Measurements from ENCODE around the gene MAPKAP1.

MAPKAP1 gene

DNA sequence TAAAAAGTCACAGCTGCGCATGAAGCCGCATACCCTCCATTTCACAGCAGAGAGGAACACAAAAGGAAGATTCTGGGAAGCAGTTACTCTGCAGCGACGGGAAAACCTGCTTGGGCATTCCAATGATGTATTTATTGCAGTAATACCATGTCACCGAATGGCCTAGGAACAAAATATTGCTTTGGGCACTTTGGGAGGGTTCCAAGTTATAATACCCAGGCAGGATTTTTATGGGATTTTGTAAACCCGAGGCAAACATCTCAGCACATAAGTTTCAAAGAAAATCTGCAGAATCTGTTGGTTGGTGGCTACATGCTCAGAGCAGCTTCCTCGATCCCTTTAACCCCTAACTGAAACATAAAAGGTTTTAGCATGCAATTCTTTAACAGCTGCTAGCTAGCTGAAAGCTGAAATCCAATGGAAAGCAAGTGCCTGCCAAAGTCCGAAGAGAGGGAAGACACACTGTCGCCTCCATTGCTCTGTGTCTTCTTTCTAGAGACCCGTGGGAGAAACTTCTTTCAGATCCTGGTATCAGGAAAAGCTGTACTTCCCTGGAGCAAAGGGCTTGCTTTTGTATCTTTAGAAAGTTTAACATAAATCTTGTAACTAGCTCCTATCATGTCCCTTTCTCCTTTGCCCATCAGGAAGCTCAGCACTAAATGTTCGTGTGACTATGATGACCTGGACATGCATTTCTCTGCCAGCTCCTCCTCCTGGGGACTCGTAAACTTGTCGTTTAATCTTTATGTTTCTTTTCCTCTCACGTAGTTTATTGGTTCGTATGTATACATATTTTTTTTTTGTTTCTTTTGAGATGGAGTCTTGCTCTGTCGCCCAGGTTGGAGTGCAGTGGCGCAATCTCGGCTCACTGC is 195.0 kb downstream of the MAPKAP1 start:
- Histone ChIP-seq H3K4me3 (no peak overlapping the region), H3K9me3 (no peaks in the 10 kb centered on the region), H3K27me3 (ENCODE audit: low read depth) (no peaks in the 10 kb centered on the region), H3K36me3 (replicated peaks) (no peaks in the 10 kb centered on the region), H3K4me1 (peaks cover 21% of the 10 kb centered on the region)
- in situ Hi-C loops (cut with MboI; ENCODE audit: low sequenced_read_pairs) = no loop called here
- peak; percentile 56 to 69 for DNase-seq (ENCODE audit: low spot score in 2 of 2)

DNA sequence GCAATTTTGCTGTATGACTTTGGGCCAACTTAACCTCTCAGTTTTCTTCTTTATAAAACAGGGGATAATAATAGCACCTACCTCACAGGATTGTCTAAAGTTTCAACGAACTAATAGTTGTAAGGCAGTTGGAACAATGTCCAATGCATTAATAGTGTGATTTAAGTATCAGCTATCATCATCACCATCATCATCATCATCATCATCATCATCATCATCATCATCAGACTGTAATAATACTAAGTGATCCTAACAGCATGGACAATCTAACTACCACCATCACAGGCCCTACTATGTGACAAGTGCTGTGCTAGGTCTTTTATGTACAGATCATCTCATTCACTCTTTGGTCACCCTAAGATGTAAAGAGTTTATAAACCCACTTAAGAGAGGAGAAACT is 196.0 kb downstream of the MAPKAP1 start:
- peaks cover 21% of the 10 kb centered on the region for H3K4me1 ChIP-seq
- H3K4me3 ChIP-seq = no peak overlapping the region
- DNase-seq (ENCODE audit: low spot score in 2 of 2) = no peak
- no peaks in the 10 kb centered on the region for H3K9me3 ChIP-seq
- in situ Hi-C loops (cut with MboI; ENCODE audit: low sequenced_read_pairs) = no loop called here
- H3K27me3 ChIP-seq (ENCODE audit: low read depth) = no peaks in the 10 kb centered on the region
- no peaks in the 10 kb centered on the region for H3K36me3 ChIP-seq (replicated peaks)

DNA sequence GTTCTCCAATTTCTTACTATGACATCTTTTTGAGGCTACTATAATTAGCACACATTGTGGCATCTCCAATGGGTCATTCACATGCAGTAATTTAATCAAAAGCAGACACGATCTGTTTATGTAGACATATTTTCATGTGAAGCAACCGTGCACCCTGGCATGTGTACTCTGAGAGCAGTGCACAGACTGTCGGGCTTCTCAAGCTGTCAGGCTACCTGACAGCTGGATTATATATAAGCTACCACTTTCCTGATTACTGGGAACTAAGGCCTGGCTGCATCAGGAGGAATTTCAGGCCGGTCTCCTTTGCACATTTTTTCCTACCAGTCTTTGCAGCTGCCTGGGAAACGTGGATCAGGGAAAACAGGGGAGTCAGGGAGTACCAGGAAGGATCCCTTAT is 197.5 kb downstream of the MAPKAP1 start:
- no peak for DNase-seq (ENCODE audit: low spot score in 2 of 2)
- in situ Hi-C loops (cut with MboI; ENCODE audit: low sequenced_read_pairs) = no loop called here
- no peaks in the 10 kb centered on the region for H3K27me3 ChIP-seq (ENCODE audit: low read depth)
- H3K4me3 ChIP-seq = no peak overlapping the region
- H3K9me3 ChIP-seq = no peaks in the 10 kb centered on the region
- H3K36me3 ChIP-seq (replicated peaks) = no peaks in the 10 kb centered on the region
- H3K4me1 ChIP-seq = peaks cover 15% of the 10 kb centered on the region

DNA sequence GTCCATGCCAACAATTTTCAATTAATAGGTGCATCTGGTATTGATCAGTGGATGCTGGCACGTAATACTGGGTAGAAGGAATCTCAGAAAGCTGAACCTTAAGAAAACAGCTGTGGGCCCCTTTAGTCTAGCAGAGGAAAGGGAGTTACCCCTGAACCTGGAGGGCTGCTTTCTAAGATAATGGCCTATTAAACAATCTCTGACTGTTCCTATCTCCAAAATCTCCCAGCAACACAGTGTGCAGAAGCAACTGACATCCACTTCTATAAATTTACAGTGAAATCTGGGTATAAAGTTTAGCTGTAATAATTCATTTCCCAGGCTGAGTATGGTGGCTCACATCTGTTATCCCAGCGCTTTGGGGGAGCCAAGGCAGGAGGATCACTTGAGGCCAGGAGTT is 198.8 kb downstream of the MAPKAP1 start:
- DNase-seq (ENCODE audit: low spot score in 2 of 2) = no peak
- Histone ChIP-seq H3K36me3 (replicated peaks) (no peaks in the 10 kb centered on the region), H3K4me1 (peaks cover 15% of the 10 kb centered on the region), H3K9me3 (no peaks in the 10 kb centered on the region), H3K27me3 (ENCODE audit: low read depth) (no peaks in the 10 kb centered on the region), H3K4me3 (no peak overlapping the region)
- in situ Hi-C loops (cut with MboI; ENCODE audit: low sequenced_read_pairs) = no loop called here

GRCh38 chr9:125507226-125507625 is 199.8 kb downstream of the MAPKAP1 start:
- in situ Hi-C loops (cut with MboI; ENCODE audit: low sequenced_read_pairs) = no loop called here
- no peak for DNase-seq (ENCODE audit: low spot score in 2 of 2)

GRCh38 chr9:125505988-125506438 is 201.0 kb downstream of the MAPKAP1 start:
- no peak for DNase-seq (ENCODE audit: low spot score in 2 of 2)
- peaks cover under 1% of the 10 kb centered on the region; the same call in 1 of the 2 replicates for H3K4me1 ChIP-seq
- in situ Hi-C loops (cut with MboI; ENCODE audit: low sequenced_read_pairs) = no loop called here
- no peaks in the 10 kb centered on the region for H3K9me3 ChIP-seq
- no peaks in the 10 kb centered on the region for H3K36me3 ChIP-seq (replicated peaks)
- H3K27me3 ChIP-seq (ENCODE audit: low read depth) = no peaks in the 10 kb centered on the region
- no peak overlapping the region for H3K4me3 ChIP-seq

More at GRCh38 chr9:125507226-125507625, 199.8 kb downstream of the MAPKAP1 start:
- no peaks in the 10 kb centered on the region for H3K27me3 ChIP-seq (ENCODE audit: low read depth)
- no peak overlapping the region for H3K4me3 ChIP-seq
- H3K9me3 ChIP-seq = no peaks in the 10 kb centered on the region
- H3K36me3 ChIP-seq (replicated peaks) = no peaks in the 10 kb centered on the region
- H3K4me1 ChIP-seq = peaks cover 13% of the 10 kb centered on the region

- no peaks in the 10 kb centered on the region for H3K27me3 ChIP-seq (ENCODE audit: low read depth)
- no peaks in the 10 kb centered on the region for H3K4me1 ChIP-seq
- no peaks in the 10 kb centered on the region for H3K9me3 ChIP-seq
- in situ Hi-C loops (cut with MboI; ENCODE audit: low sequenced_read_pairs) = no loop called here
- no peak overlapping the region for H3K4me3 ChIP-seq
- no peak for DNase-seq (ENCODE audit: low spot score in 2 of 2)
- H3K36me3 ChIP-seq (replicated peaks) = no peaks in the 10 kb centered on the region
Observed at GRCh38 chr9:125504616-125505015, 202.4 kb downstream of the MAPKAP1 start.

- in situ Hi-C loops (cut with MboI; ENCODE audit: low sequenced_read_pairs) = no loop called here
- no peaks in the 10 kb centered on the region for H3K27me3 ChIP-seq (ENCODE audit: low read depth)
- H3K4me3 ChIP-seq = no peak overlapping the region
- no peaks in the 10 kb centered on the region for H3K4me1 ChIP-seq
- no peaks in the 10 kb centered on the region for H3K36me3 ChIP-seq (replicated peaks)
- DNase-seq (ENCODE audit: low spot score in 2 of 2) = no peak
- H3K9me3 ChIP-seq = no peaks in the 10 kb centered on the region
Observed at GRCh38 chr9:125497906-125498305, 209.1 kb downstream of the MAPKAP1 start.

DNA sequence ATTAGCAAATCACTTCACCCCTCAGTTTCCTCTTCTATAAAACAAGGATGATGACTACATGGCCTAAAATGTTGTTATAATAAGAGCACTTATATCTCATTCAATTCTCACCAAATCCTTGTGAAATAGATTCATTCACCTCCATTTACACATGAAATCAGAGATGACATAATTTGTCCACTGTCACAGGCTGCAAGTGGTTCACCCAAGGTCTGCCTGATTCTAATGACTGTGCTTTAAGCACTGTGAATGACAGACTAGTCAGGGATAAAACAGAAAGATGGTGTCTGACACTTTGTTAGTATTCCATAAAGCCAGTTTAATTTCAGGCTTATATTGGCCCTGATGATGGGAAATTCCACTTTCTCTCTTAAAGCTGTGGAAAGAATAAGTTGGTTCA is 209.5 kb downstream of the MAPKAP1 start:
- DNase-seq (ENCODE audit: low spot score in 2 of 2) = no peak
- H3K4me3 ChIP-seq = no peak overlapping the region
- no peaks in the 10 kb centered on the region for H3K27me3 ChIP-seq (ENCODE audit: low read depth)
- no peaks in the 10 kb centered on the region for H3K4me1 ChIP-seq
- no peaks in the 10 kb centered on the region for H3K9me3 ChIP-seq
- in situ Hi-C loops (cut with MboI; ENCODE audit: low sequenced_read_pairs) = no loop called here
- no peaks in the 10 kb centered on the region for H3K36me3 ChIP-seq (replicated peaks)

- no peaks in the 10 kb centered on the region for H3K9me3 ChIP-seq
- DNase-seq (ENCODE audit: low spot score in 2 of 2) = no peak
- no peak overlapping the region for H3K4me3 ChIP-seq
- H3K36me3 ChIP-seq (replicated peaks) = no peaks in the 10 kb centered on the region
- H3K27me3 ChIP-seq (ENCODE audit: low read depth) = no peaks in the 10 kb centered on the region
- H3K4me1 ChIP-seq = no peaks in the 10 kb centered on the region
- in situ Hi-C loops (cut with MboI; ENCODE audit: low sequenced_read_pairs) = no loop called here
Observed at GRCh38 chr9:125496313-125496834, 210.6 kb downstream of the MAPKAP1 start.

GRCh38 chr9:125495172-125496119 is 211.6 kb downstream of the MAPKAP1 start:
- H3K36me3 ChIP-seq (replicated peaks) = no peaks in the 10 kb centered on the region
- H3K27me3 ChIP-seq (ENCODE audit: low read depth) = no peaks in the 10 kb centered on the region
- no peaks in the 10 kb centered on the region for H3K9me3 ChIP-seq
- in situ Hi-C loops (cut with MboI; ENCODE audit: low sequenced_read_pairs) = no loop called here
- H3K4me3 ChIP-seq = no peak overlapping the region
- no peak for DNase-seq (ENCODE audit: low spot score in 2 of 2)
- H3K4me1 ChIP-seq = no peaks in the 10 kb centered on the region

DNA sequence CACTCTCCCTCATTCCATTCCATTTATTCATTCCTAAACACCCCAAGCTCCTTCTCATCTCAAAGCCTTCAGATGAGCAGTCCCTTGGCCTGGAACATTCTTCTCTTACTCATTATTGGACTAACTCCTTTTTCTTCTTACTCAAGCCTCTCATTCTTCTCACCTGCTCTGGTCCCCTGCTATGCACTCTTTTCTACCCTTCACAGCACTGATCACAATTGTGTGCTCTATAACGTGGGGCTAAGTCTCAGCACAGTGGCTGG is 212.4 kb downstream of the MAPKAP1 start:
- in situ Hi-C loops (cut with MboI; ENCODE audit: low sequenced_read_pairs) = no loop called here
- DNase-seq (ENCODE audit: low spot score in 2 of 2) = no peak
- Histone ChIP-seq H3K9me3 (no peaks in the 10 kb centered on the region), H3K27me3 (ENCODE audit: low read depth) (no peaks in the 10 kb centered on the region), H3K36me3 (replicated peaks) (no peaks in the 10 kb centered on the region), H3K4me3 (no peak overlapping the region), H3K4me1 (peaks cover 3% of the 10 kb centered on the region)

DNA sequence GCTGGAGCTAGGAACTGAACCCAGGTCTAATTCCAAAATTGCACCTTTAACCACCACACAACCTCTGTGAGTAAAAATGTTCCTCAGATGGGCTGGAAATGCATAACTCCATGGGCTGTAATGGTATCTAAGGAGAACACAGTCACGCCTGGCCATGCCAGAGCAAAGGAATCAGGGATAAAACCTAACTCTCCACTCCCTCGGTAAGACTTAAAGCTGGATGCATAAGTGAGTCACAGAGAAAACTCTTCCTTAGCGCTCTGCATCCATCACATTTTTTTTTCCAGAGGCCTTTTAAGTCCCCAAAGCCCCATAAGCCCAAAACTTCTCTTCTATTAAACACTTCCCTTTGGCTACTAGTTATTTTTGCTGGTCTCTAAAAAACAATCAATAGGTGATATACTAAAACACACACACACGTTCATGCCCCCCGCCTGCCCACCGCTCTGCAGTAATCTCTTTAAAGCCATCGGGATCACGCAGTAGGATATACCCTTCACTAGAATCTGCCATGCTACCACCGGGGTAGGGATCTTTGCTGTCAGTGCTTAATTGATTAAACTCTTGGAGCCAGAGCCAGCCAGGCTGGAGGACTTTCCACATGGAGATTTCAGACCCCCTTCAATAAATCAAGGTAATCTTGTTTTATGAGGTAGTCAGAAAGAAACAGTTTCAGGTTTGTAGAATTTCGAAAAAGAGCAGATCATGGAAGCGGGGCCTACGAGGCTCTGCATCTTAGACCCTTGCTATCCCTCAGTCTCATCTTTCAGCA is 212.9 kb downstream of the MAPKAP1 start:
- H3K4me3 ChIP-seq = no peak overlapping the region
- in situ Hi-C loops (cut with MboI; ENCODE audit: low sequenced_read_pairs) = no loop called here
- H3K36me3 ChIP-seq (replicated peaks) = no peaks in the 10 kb centered on the region
- H3K9me3 ChIP-seq = no peaks in the 10 kb centered on the region
- peaks cover 8% of the 10 kb centered on the region for H3K4me1 ChIP-seq
- no peak for DNase-seq (ENCODE audit: low spot score in 2 of 2)
- H3K27me3 ChIP-seq (ENCODE audit: low read depth) = no peaks in the 10 kb centered on the region
